EL (cell line): Measurements from ENCODE around the gene PCSK6.
"Not testable (repeated sequence)": the region's sequence is repeated elsewhere in the genome, so short reads cannot be mapped to it uniquely, and the experiment has no call there.

Experiments
- DNase-seq: peaks from one replicate; pipeline ENCODE4 v3.0.0-alpha.2; 2016

Gene PCSK6

DNA sequence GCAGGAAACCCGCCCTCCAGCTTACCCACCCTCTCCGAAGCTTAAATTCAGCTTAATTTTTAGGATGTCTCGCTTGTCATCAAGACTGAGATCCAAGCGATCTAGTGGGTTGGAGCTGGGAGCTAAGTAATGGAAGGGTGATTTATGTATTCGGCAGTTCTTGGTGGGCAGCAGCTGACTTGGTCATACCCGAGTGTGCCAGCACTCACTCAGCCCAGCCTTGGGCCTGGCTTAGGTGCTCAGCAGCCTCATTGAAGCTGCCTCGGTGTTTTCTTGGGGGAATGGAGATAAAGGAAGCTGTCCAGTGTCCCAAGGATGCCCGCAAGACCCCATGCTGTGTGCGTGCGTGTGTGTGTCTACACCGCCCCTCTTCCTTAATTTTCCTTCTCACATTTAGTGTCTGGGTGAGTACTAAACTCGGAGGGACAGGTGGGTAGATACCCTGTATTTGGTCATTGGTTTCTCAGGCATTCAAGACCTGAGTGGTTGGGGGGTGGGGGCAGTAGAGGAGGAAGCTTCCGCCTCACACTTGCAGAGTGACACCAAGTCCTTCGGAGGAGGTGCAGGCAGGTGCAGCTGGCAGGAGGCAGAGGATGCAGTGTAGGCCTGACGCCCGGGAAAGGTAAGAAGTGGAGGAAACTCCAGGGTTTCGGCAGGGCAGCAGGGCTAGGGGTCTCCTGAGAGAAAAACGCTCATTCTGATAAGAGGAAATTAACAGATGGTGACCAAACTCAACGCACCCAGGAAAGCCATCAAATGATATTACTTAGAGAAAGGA is 92.8 kb downstream of the PCSK6 start:
- DNase-seq = no peak

DNA sequence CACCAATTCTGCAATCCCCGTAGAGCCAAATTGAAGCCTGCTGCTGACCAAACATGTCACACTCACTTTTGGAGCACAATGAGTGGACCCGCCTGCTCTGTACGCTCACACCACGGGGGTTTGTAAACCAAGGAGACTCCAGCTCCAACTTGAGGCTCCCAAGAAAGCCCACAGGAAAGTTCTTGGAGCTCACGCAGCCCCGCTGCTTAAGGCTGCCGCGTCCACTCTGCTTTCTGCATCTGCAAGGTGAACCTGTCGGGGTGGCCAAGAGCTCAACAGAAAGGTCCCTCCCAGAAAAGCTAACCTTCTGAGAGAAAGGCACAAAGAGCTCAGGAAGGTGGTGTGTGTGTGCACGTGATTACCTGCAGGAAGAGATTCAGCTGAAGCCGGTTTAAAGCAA is 94.9 kb downstream of the PCSK6 start:
- no peak for DNase-seq

DNA sequence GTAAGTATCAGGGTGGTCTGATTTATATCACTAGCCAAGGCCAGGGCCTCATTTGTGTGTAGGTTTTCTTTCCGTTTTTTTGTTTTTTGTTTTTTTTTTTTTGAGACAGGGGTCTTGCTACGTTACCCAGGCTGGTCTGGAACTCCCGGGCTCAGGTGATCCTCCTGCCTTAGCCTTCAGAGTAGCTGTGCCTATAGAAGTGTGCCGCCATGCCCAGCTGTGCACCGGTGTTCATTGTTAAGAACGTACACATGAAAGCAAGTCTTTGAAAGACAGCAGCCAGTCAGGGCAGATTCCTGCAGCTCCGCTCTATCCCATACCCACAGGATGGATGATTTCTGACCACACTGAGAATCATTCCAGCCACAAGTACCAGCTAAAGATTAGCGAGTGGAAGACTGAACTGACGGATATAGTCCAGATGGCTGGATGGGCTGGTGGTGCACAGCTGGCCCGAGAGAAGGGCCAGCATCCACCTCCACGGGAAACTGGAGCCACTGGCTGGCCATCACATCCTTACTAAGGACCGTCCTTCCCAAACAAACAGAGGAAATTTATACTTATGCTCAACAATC is 95.4 kb downstream of the PCSK6 start:
- DNase-seq = no peak

DNA sequence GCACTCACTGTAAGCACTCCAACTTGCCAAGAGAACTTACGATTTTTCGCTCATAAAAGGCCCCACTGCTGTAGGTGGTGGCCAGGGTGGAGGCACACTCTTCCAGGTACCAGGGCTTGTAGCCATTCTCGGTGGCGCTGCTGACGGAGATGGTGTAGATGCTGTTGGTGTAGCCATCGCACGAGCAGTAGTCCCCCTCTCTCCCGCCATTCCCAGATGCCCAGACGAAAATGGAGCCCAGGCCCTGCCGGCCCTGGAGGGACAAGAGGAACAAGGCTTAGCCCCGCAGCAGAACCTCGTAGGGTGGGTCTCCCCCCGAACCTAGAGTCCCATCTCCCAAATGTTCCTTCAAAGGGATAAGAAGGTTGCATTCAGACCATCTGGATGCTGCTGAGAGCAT is 96.3 kb downstream of the PCSK6 start:
- no peak for DNase-seq

DNA sequence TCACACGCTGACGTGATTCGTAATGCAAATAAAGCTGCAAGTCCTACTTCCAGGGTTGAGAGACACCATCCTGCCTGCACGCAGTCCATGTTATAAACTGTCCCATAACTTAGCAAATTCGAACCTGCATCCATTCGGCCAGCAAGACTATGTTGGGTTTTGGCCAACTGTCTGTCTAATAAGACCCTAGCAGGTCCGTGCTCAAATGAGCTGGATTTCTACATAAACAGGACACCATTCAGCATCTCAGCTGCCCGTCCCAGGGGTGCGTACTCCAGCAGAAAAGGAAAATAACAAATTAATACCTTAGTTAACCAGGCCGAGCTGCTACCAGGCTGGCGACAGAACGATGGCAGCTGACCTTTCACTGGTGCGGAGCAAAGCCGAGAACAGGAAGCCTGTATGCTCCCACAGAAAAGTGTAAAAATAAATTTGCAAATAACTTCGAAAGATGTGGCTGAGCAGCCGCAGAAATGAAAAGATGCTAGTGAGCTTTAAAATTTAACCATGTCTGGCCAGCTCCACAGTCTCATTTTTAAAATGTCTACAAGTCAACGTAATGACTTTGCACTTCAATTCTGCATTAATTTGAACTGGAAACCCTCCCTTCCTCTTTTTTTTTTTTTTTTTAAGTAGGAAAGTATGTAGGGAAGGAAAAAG is 97.4 kb downstream of the PCSK6 start:
- no peak for DNase-seq

DNA sequence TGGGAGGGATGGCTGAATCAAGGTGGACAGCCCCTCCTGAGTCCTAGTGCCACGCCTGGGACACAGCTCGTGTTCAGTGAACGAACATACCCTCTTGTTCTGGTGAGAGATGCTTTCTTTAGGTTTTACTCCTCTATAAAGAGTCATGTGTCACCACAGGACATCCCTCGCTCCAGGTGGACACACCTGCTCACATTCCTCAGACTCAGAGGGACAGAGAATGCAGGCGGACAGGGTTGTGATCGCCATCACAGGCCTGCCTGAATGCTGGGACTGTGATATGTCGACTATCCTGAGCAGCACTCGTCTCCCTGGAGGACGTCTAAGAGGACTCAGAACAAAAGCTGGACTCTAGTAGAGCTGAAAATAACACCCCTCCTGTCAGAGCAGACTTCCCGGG is 98.1 kb downstream of the PCSK6 start:
- no peak for DNase-seq

DNA sequence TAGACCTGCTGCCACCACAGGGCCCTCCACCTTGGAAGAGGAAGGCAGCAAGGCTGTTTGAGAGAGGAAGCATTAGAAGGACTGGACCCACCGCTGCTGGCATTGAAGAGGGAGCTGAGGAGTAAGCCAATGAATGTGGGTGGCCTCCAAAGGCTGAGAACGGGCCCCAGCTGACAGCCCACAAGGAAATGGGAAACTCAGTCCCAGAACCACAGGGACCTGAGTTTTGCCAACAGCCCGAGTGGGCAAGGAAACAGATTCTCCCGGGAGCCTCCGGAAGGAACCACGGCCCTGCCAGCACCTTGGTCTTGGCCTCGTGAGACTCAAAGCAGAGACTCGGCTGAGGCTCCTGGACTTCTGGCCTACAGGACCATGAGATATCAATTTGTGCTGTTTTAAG is 99.0 kb downstream of the PCSK6 start:
- no peak for DNase-seq

DNA sequence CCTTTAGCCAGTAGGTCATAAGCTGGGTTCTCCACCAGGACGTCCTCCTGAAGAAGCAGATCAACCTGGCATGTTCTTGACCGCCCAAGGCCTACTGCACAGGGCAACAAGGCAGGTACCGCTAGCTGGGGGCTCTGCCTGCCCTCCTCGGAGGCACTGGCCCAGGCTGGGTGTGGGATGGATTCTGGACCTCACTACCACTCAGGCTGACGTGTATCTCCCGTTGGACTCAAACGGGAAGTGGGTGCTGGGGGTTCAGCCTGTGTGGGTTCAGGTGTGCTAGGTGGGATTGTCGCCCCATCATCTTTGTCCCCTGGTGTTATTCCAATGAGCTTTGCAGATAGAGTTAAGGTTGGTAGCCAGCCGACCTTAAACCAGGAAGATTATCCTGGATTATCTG is 99.4 kb downstream of the PCSK6 start:
- no peak for DNase-seq

DNA sequence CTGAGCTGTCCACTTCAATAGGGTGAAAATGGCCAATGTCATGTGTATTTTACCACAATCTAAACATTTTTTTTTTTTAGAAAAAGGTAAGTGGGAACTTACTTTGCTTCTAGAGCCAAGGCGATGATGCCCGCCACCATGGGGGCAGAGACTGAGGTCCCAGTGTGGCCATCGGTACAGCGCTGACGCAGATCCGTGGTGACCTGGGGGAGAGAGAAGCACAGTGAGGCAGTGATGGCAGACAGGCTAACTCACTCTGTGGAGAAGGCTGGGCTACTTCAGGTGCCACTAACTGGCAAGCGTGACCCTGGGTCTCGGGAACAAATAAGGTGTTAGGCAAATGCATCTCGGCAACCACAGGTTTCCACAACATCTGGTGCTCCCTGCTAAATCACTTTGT is 100.1 kb downstream of the PCSK6 start:
- DNase-seq = no peak

DNA sequence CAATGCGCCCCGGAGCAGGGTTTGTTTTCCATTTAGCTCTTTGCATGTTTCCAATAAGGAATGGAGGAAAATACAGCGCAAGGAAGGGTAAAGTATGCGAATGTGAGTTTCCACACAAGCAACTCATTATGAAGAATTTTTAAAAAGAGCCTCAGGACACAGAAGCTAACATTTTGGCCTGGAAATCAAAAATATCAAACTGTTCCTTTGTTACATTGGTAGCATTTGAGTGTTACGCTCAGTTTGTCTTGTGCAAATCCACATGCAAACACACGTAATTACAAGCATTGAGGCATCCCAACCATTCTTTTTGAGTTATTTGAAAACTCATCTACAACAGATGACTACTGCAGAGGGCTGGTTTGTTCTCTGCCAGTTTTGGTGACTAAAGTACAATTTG is 101.5 kb downstream of the PCSK6 start:
- no peak for DNase-seq

DNA sequence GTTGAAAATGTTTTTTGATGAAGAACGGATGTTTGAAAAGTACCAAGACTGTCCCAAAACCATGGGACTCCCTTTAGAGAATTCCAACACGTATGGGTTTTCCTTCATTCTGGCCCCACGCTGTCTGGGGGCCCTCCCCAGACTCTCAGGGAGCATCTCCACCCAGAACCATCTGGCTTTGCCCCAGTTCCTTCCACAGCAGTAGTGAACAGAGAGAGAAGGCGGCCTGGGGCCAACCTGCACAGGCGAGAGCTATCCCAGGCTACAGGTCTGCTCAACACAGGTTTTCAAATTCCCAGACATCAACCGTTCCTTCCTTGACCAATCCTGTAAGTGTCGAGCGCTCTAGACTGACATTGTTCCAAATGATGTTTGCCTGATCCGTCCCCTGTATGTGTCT is 101.9 kb downstream of the PCSK6 start:
- no peak for DNase-seq

DNA sequence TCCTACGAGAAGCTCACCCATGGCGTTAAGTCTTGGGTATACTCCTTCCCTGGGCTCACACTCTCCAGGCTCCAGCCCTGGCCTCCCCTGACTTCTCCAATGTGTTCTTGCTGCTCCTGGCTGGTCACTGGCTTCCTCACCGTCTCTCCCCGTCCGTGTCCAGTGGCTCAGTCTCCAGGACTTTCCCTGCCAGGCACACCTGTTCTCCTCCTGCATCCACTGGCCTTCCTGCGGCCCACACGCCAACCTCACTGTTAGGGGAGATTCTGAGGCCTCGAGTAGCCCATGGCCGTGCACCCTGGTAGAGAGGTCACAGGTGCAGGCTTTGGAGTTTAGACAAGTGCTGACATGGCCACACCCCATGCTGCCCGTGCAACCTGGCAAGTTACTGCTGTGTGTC is 102.5 kb downstream of the PCSK6 start:
- no peak for DNase-seq

DNA sequence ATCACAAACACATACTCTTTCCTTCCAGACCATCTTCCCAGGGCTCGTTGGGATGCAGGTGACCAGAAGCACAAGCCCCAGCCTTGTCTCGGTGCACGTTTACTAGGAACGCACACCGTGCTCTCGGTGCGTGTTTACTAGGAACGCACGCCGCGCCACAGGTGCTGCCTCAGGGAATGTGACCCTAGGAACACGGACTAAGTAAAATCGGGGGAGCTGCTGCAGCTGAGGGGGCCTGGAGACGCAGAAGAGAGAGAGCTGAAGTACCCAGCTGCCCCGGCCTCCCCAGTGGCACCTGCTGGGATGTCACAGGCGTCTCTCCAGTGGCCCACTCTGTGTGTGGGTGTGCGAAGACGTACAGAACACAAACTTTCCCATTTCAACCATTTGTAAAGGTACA is 103.5 kb downstream of the PCSK6 start:
- no peak for DNase-seq

DNA sequence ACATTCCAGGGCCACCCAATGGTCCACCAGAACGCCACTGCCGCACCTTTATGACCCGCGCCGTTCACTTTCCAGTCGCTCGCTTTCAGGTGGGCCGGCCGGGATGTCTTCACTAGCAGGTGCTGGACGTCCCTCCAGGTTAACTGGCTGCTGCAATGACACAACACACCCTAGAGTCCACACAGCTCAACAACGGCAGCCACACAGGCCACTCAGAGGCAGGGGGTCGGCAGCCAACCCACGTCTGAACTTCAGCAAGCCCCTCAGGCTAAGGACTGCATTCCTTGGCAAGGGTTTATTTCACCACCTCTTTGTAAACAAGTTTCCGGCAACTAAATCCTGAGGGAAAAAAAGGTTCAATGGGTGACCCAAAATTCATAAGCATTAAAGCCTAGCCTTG is 105.2 kb downstream of the PCSK6 start:
- DNase-seq = no peak

DNA sequence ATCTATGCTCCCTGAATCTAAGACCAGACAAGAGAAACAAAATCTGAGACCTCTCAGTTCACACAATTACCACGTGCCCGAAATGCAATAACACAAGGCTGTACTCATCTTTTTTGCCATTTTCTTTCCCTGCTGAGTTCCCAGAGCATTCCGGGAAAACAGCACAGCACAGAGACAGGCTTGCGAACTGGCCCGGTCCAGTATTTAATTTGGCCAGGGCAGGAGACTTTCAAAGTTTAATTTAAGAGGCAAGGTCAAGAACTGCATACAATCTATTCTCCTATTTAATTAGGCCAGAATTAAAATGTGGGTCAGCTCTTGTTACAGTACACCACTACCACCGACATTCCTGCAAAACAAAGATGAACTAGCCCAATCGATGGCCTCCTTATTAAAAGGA is 107.0 kb downstream of the PCSK6 start:
- DNase-seq = no peak

DNA sequence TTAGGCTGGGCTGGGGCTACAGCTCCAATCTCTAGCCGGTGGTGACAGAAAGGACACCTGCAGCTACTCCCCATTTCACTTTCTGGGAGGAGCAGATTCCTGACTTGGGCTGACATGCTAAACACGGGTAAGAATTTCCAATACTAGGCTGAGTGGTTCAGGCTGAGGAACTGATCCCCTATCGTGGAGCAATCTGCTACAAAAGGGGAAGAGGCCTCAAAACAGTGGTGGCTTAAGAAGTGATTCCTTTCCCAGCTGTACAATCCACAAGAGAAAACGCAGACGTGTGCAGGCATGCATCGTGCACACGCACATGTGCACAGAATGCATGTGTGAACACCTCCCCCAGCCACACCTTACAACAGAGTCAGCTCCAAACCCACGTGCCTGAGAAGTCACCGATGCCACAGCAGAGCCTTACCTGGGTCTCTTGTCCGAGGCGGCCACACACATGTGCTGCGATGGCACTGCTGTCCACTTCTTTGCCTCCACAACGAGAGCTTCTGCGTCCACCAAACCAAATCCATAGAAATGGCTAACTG is 107.8 kb downstream of the PCSK6 start:
- no peak for DNase-seq

DNA sequence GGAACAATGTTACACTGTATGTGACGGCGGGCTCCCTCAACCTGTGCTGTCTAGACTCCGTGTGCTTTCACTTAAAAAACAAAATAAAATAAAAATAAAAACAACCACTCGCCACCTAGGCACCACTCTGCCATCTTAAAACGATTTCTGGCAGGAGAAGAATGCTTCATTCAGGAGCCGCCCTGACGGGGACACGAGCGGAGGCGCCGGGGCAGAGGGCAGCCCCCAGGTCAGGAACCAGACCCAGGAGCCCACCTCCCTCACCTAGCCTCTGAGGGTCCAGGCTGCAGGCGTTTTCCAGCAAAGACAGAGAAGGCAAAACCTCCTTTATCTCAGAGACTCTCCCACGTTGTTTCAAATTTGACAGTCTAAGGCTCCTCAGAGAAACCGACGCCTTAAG is 109.4 kb downstream of the PCSK6 start:
- no peak for DNase-seq

DNA sequence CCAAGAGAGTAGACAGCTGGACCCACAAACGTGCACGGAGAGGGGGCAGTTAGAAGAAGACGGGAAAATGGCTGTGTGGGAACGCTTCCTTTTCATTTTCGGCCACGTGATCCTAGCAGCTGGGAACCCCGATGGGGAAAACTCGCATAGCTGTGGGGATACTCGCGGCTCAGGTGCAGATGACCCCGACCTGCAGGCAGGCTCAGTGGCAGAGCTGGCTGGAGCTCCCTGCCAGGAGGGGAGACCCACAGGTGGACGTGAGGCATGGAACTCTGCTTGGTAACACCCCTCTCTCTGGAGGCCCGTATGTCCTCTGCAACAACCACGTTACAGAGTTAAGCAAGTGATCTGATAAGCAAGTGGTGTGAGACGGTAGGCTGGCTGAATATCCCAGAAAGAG is 109.9 kb downstream of the PCSK6 start:
- DNase-seq = no peak

DNA sequence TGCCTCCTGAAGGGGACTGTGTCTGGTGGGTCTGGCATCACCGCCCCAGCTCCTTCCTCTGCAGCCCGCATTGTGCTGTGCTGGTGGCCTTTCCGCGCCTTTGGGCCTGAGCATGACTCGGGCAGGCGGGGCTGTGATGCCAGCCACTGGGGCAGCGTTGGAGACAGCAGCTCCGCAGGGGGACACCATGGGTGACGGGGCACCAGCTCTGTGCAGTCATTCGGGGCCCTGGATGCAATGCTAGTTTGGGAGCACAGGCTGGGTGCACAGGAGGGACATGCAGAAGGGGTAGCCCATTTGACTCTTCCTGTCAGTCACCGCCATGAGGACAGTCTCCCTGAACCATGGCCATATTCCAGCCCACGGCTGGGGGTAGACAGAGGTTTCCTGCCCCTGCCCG is 110.6 kb downstream of the PCSK6 start:
- DNase-seq = no peak

DNA sequence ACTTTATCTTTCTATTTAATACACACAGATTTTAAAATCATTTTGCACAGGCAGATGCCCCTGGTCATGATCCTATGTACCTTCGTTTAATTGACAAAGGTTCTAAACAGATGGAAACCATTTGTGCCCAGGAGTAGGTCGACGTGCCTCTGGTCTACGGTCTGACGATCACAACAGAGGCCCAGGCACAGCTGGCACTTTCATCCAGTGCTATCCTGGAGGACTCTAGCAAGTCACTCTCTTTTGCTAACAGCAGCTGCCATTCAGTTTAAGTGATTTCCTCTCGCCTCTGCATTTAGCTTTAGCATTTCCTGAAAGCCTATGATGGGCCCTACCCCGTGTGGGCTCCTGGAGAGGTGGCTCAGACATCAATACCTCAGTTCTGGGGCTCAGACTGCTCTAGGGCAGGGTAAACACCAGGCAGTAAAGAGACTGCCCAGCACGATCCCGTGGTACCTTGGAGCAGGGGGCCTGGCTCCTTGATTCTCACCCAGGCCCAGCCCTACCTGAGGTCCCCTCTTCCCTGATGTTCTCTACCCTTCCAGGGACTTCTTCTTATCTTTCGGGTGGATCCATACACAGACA is 111.2 kb downstream of the PCSK6 start:
- no peak for DNase-seq

DNA sequence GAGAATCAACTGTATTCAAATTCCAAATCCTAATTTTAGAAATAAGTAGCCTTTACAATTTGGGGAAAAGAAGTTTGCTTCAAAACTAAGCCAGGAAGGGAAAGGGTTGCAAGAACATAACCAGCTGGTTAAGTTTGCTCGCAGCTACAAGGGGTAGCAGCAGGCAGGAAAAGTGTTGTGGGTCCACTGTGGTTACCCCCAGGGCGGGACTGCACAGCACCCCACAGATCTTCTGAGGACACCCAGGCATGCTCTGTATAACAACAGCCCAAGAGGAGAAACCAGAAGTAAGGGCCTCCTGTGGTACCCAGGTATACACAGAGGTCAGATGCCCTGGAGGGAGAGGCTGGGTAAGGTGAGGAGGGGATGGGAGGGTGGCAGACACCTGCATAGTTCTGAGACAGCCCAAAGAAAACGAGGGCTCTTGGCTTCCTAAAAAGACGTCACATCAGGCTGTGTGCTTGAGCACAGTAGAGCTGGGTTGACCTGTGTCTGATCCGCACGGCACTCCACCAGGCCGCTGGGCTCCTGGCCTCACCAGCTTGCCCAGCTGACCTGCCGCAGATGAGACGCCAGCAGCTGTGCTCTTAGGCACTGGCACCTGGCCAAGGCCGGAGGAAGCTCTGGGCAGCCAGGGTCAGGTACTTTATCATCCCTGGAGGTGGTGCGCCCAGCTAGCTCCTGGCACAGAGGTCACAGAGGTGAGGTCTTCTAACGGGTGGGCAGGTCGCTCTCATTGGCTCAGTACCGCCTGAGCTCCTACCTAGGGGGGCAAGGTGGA is 112.7 kb downstream of the PCSK6 start:
- no peak for DNase-seq

DNA sequence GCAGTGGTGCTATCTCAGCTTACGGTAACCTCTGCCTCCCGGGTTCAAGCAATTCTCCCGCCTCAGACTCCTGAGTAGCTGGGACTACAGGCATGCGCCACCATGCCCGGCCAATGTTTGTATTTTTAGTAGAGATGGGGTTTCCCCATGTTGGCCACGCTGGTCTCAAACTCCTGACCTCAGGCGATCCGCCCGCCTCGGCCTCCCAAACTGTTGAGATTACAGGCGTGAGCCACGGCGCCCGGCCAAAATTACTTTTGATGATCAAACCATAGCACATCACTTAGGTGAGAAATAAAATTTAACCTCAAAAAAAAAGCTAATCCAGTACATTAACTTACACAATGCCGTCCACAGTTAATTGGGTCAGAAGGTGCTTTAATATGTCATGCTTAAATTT is 114.5 kb downstream of the PCSK6 start:
- not testable (repeated sequence) for DNase-seq

DNA sequence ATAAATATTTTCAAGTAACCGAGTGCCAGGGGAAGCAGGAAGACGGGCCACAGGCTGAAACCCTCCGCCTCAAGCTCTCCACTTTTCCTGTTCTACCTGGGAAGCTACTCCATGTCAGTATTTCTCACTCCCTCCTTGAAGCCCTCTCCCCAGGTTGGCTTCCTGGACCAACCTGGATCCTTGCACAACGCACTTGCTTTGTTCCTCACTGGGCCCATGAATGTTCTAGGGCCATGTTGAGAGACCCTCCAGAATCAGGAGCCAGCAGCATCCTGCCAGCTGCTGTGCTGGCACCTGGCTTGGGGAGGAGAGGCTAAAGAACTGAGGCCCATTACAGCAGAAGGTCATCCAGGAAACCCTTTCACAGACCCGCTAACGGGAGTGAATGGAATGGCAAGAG is 115.2 kb downstream of the PCSK6 start:
- no peak for DNase-seq
